HepG2 (cell line): ENCODE data around the gene EPN3. TPM values are rescaled to one million over a fixed set of nuclear protein-coding genes. Genes with fewer than 3 reads are reported as not detected.

Experiments used
- ARNTL ChIP-seq: sonication (generic); formaldehyde crosslinking; IDR thresholded peaks from 2 replicates; pipeline ENCODE4 v1.4.0; 2020; ENCODE audit warnings: mild to moderate bottlenecking, missing genetic modification reagents
- CREB1 ChIP-seq, 2 experiments: fragments of 450-650 bp in 1 of 2; IDR thresholded peaks; 2 replicates each; pipeline ENCODE4 v1.6.1; 2016 to 2017; ENCODE audit warnings: control low read depth in 1 of 2, mild to moderate bottlenecking in 1 of 2, missing compliant biosample characterization in 1 of 2, missing genetic modification characterization in 1 of 2
- FOXK1 ChIP-seq: sonication (generic); formaldehyde crosslinking; IDR thresholded peaks from 2 replicates; pipeline ENCODE4 v1.4.0; 2020; ENCODE audit warnings: low read depth, missing genetic modification reagents, borderline replicate concordance
- IRX3 ChIP-seq: sonication (generic); formaldehyde crosslinking; IDR thresholded peaks from 2 replicates; pipeline ENCODE4 v1.8.1; 2023; ENCODE audit warnings: mild to moderate bottlenecking, low read depth, missing genetic modification reagents, borderline replicate concordance
- JUND ChIP-seq: sonication (generic); formaldehyde crosslinking; IDR thresholded peaks from 2 replicates; pipeline ENCODE4 v1.8.0; 2022; ENCODE audit warnings: mild to moderate bottlenecking, missing genetic modification reagents
- MXD4 ChIP-seq: IDR thresholded peaks from 2 replicates; pipeline ENCODE4 v1.6.1; 2016; ENCODE audit warnings: mild to moderate bottlenecking, missing biosample characterization, missing genetic modification reagents
- NR1H2 ChIP-seq: sonication (generic); formaldehyde crosslinking; IDR thresholded peaks from 2 replicates; pipeline ENCODE4 v1.8.1; 2022; ENCODE audit warnings: low read depth, missing genetic modification reagents, borderline replicate concordance
- POGZ ChIP-seq: sonication (generic); formaldehyde crosslinking; IDR thresholded peaks from 2 replicates; pipeline ENCODE4 v1.4.0; 2020; ENCODE audit warnings: mild to moderate bottlenecking, missing genetic modification reagents
- POLR2AphosphoS5 ChIP-seq: IDR thresholded peaks from 2 replicates; pipeline ENCODE4 v1.6.1; 2012; ENCODE audit warnings: low read depth, low read length
- TBL1XR1 ChIP-seq: fragments of 150-350 bp; IDR thresholded peaks from 2 replicates; pipeline ENCODE4 v1.6.1; 2014; ENCODE audit warnings: borderline replicate concordance, low read length; ENCODE audit not compliant: partially characterized antibody
- TGIF2 ChIP-seq: IDR thresholded peaks from 2 replicates; pipeline ENCODE4 v1.6.1; 2016; ENCODE audit warnings: control low read depth, missing compliant biosample characterization
- ZBTB26 ChIP-seq: IDR thresholded peaks from 2 replicates; pipeline ENCODE4 v1.6.1; 2016; ENCODE audit warnings: missing compliant biosample characterization, missing genetic modification reagents, borderline replicate concordance
- ZKSCAN8 ChIP-seq: IDR thresholded peaks from 2 replicates; pipeline ENCODE4 v1.6.1; 2016; ENCODE audit warnings: borderline replicate concordance, missing genetic modification reagents, missing compliant biosample characterization
- ZNF124 ChIP-seq: sonication (generic); formaldehyde crosslinking; IDR thresholded peaks from 2 replicates; pipeline ENCODE4 v1.4.0; 2020; ENCODE audit warnings: missing genetic modification reagents
- ZNF296 ChIP-seq: sonication (generic); formaldehyde crosslinking; conservative IDR thresholded peaks from 2 replicates; pipeline ENCODE4 v1.5.0; 2020; ENCODE audit warnings: mild to moderate bottlenecking, missing genetic modification reagents
- ZNF564 ChIP-seq: sonication (generic); formaldehyde crosslinking; IDR thresholded peaks from 2 replicates; pipeline ENCODE4 v1.8.1; 2023; ENCODE audit warnings: mild to moderate bottlenecking, missing genetic modification reagents
- ZNF609 ChIP-seq: sonication (generic); formaldehyde crosslinking; IDR thresholded peaks from 2 replicates; pipeline ENCODE4 v1.4.0; 2020; ENCODE audit warnings: mild to moderate bottlenecking, missing genetic modification reagents, borderline replicate concordance
- ZNF710 ChIP-seq: sonication (generic); formaldehyde crosslinking; IDR thresholded peaks from 2 replicates; pipeline ENCODE4 v1.5.0; 2020; ENCODE audit warnings: mild to moderate bottlenecking, missing genetic modification reagents, borderline replicate concordance
- polyA plus RNA-seq, 8 experiments: library from polyadenylated mRNA; depleted of rRNA in 3 of 8; stranded (reverse) in 7 of 8; unstranded in 1 of 8; fragments of >200 nt; fragmentation: Illumina TruSeq in 4 of 8; extraction: Trizol in 4 of 8; gene quantifications; 2 replicates each; pipeline versions ENCODE4 v1.2.1 to v1.2.3, GENCODE V29; 2011 to 2016; ENCODE audit warnings: low read depth in 4 of 8, missing spikeins in 1 of 8, mixed read lengths in 1 of 8; ENCODE audit not compliant: insufficient read depth in 1 of 8
- total RNA-seq, 5 experiments: library from RNA; depleted of rRNA; stranded (reverse); fragments of >200 nt; fragmentation: Illumina TruSeq; extraction: Trizol; gene quantifications; 2 replicates each; pipeline ENCODE4 v1.2.3, GENCODE V29; 2016; ENCODE audit warnings: low read depth in 1 of 5

EPN3 gene
- total and polyA plus RNA-seq, 2 of the 13 experiments (the other 11 are each of a cell fraction or from before 2014, with no cell fraction given) = 0.11 to 0.95 TPM

- peak; percentile 78; the same call in 1 of the 2 replicates for TF ChIP-seq ZNF609 (CRISPR knock-in tag)
- TF ChIP-seq ZNF710 (CRISPR knock-in tag) = 0 out of 2 replicates have a peak, but pooled peaks have one; percentile 45
- TF ChIP-seq POGZ (CRISPR knock-in tag) = peak; percentile 57; the same call in 1 of the 2 replicates
- TF ChIP-seq ZNF296 = no peak
- TF ChIP-seq MXD4 (CRISPR knock-in tag) = 0 out of 2 replicates have a peak, but pooled peaks have one; percentile 36
- peak; percentile 74 for TF ChIP-seq ZBTB26 (CRISPR knock-in tag)
- TF ChIP-seq ZKSCAN8 (CRISPR knock-in tag) = peak; percentile 53; the same call in 1 of the 2 replicates
- TF ChIP-seq NR1H2 = no peak
- peak; percentile 69 for TF ChIP-seq FOXK1
- peak; percentile 89 for TF ChIP-seq ARNTL
- TF ChIP-seq TGIF2 = peak; percentile 42; the same call in 1 of the 2 replicates
- peak; percentile 58; the same call in 1 of the 2 replicates for TF ChIP-seq JUND (CRISPR knock-in tag)
- peak; percentile 32; the same call in 1 of the 2 replicates for TF ChIP-seq POLR2AphosphoS5
- peak; percentile 73; the same call in 1 of the 2 replicates for TF ChIP-seq IRX3 (CRISPR knock-in tag)
- TF ChIP-seq ZNF564 (CRISPR knock-in tag) = 0 out of 2 replicates have a peak, but pooled peaks have one; percentile 68
- peak; percentile 49 for TF ChIP-seq TBL1XR1
- peak; percentile 87; the same call in 1 of the 2 replicates for TF ChIP-seq ZNF124 (CRISPR knock-in tag)
- TF ChIP-seq CREB1 (IDR thresholded peaks at IDR 0.05) = peak; percentile 15; the same call in 1 of the 2 replicates
- TF ChIP-seq CREB1 (CRISPR knock-in tag; IDR thresholded peaks at IDR 0.05) = no peak
Measured at GRCh38 chr17:50542795-50543774, 10.6 kb downstream of the EPN3 start (continued).
